Osteocyte (in vitro differentiated cells): ENCODE measurements around the gene SPI1. TPM values are rescaled to one million over a fixed set of nuclear protein-coding genes. Genes with fewer than 3 reads are reported as not detected.

Source experiments
- DNase-seq: peaks from one replicate; pipeline ENCODE4 v3.0.0; 2021; ENCODE audit warnings: mixed read lengths; ENCODE audit not compliant: unreplicated experiment; ENCODE audit errors: extremely low spot score
- H3K27ac Mint-ChIP-seq: one replicate; pipeline ENCODE4 v1.8.0; 2021; ENCODE audit warnings: mild to moderate bottlenecking, mixed read lengths; ENCODE audit not compliant: unreplicated experiment
- H3K27me3 Mint-ChIP-seq: one replicate; pipeline ENCODE4 v1.8.0; 2021; ENCODE audit warnings: mixed read lengths; ENCODE audit not compliant: unreplicated experiment
- H3K36me3 Mint-ChIP-seq: one replicate; pipeline ENCODE4 v1.8.0; 2021; ENCODE audit warnings: mixed read lengths; ENCODE audit not compliant: unreplicated experiment
- H3K4me1 Mint-ChIP-seq: one replicate; pipeline ENCODE4 v1.8.0; 2021; ENCODE audit warnings: mixed read lengths; ENCODE audit not compliant: unreplicated experiment
- H3K4me3 Mint-ChIP-seq: one replicate; pipeline ENCODE4 v1.8.0; 2021; ENCODE audit warnings: mild to moderate bottlenecking, moderate library complexity, mixed read lengths; ENCODE audit not compliant: unreplicated experiment
- H3K9me3 Mint-ChIP-seq: one replicate; pipeline ENCODE4 v1.8.0; 2021; ENCODE audit warnings: mixed read lengths; ENCODE audit not compliant: unreplicated experiment
- CTCF ChIP-seq: fragments of 200-600 bp; sonication (generic); IDR thresholded peaks from 2 replicates; pipeline ENCODE4 v1.5.0; 2021; ENCODE audit warnings: antibody characterized with exemption, mild to moderate bottlenecking, moderate library complexity
- long read RNA-seq: library from polyadenylated mRNA; unstranded; transcript quantifications from one replicate; pipeline ENCODE4 v2.0.0, GENCODE V29; 2021
- total RNA-seq: library from RNA; stranded (reverse); gene quantifications from 2 replicates; pipeline ENCODE4 v1.2.1, GENCODE V29; 2021

The SPI1 gene
- not detected in 2 replicates for total RNA-seq
- long read RNA-seq, result 0 reads

GRCh38 chr11:47378010-47378835 lies at the start of gene SPI1:
Gene SPI1 (minus strand): TSS chr11:47378547. CDS start chr11:47378353, 194 bp downstream.
- no peak within 1 kb of the TSS for H3K4me3 Mint-ChIP-seq
- H3K9me3 Mint-ChIP-seq, result no peaks in the 10 kb centered on the region
- no peaks in the 10 kb centered on the region for H3K27me3 Mint-ChIP-seq
- DNase-seq, result no peak
- TF ChIP-seq CTCF, result no peak
- H3K36me3 Mint-ChIP-seq, result no peaks in the 10 kb centered on the region
- no peaks in the 10 kb centered on the region for H3K4me1 Mint-ChIP-seq
- H3K27ac Mint-ChIP-seq, result no peak within 1 kb of the TSS

GRCh38 chr11:47426062-47426956 lies 48.0 kb upstream of the SPI1 start, which contains the start of gene PSMC3:
Gene PSMC3 (minus strand): TSS chr11:47426439. CDS start chr11:47426279, 160 bp downstream.
- no peak for TF ChIP-seq CTCF
- Mint-ChIP-seq H3K27ac (peak within 1 kb of the TSS; percentile 100), H3K4me3 (peak within 1 kb of the TSS; percentile 100), H3K4me1 (peaks cover 18% of the 10 kb centered on the region), H3K36me3 (peaks cover 25% of the 10 kb centered on the region), H3K9me3 (no peaks in the 10 kb centered on the region), H3K27me3 (no peaks in the 10 kb centered on the region)
- peak; percentile 99 for DNase-seq

DNA sequence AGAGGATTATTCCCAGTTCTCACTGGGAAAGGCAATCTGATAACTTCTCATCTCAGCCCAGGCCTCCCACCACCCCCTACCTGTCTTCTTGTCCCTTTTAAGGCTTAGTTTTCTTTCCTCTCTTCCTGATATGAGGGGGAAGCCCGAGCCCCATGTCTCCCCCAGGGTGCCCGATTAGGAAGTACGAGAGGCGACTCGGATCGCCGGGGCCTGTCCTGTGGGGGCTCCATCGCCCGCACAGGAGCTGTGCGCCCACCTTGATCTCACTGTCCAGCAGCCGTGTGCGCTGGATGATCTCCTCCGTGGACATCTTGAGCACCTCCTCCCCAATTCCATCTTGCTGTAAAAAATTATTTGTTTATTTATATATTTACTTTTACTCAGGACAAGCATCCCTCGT lies 47.3 kb upstream of the SPI1 start:
- peak overlapping the region; percentile 100 for H3K4me3 Mint-ChIP-seq
- H3K36me3 Mint-ChIP-seq, result peaks cover 29% of the 10 kb centered on the region
- no peak for DNase-seq
- TF ChIP-seq CTCF, result no peak
- H3K4me1 Mint-ChIP-seq, result peaks cover 18% of the 10 kb centered on the region
- peak overlapping the region; percentile 100 for H3K27ac Mint-ChIP-seq
- no peaks in the 10 kb centered on the region for H3K27me3 Mint-ChIP-seq
- no peaks in the 10 kb centered on the region for H3K9me3 Mint-ChIP-seq

DNA sequence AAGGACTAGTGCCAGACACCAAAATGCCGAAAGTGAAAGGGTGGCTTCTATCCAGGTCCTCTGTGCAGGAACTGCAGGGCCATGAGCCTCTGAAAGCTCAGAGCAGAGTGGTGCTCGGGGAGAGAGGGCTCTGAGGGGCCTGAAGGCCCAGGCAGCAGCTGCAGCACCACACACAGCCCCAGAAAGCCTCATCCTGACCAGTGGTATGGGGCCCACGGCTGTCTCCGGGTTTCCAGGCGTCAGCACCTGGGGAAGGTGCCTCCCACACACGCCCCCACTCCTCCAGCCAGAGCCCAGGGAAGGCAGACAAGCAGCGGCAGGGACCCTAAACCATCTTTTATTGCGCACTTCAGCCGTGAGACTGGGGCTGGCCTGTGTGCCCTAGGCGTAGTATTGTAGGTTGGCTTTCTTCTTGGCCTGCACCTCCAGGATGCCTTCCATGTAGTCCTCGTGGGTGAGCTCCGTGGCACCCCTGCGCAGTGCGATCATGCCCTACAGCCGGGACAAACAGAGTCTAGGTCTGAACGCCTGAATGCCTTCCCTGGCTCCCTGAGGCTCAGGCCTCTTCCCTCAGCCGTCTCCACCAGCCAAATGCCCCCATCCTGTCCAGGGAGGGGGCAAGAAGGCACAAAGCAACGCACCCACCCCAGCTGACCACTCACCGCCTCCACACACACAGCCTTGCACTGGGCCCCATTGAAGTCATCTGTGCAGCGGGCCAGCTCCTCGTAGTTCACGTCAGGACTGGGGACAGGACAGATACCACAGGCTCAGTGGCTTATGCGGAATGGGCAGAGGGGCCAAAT lies 40.3 kb upstream of the SPI1 start:
- Mint-ChIP-seq H3K36me3 (peaks cover 30% of the 10 kb centered on the region), H3K9me3 (no peaks in the 10 kb centered on the region), H3K27me3 (no peaks in the 10 kb centered on the region), H3K4me1 (peaks cover 21% of the 10 kb centered on the region), H3K4me3 (no peak overlapping the region), H3K27ac (peak overlapping the region; percentile 50)
- TF ChIP-seq CTCF, result no peak
- no peak for DNase-seq
